Liver (tissue), 9 donors: Measurements from ENCODE around the gene FBXL15. TPM values are rescaled to one million over a fixed set of nuclear protein-coding genes. Genes with fewer than 3 reads are reported as not detected.

ENCODE experiments used
- DNase-seq: peaks from one replicate; pipeline ENCODE4 v3.0.0-alpha.2; 2017; ENCODE audit warnings: low spot score
- H3K27ac ChIP-seq, 2 donors: one replicate each; pipeline ENCODE4 v1.7.0; 2013; ENCODE audit warnings: inconsistent platforms in 2 of 2, low read length in 2 of 2, control low read depth in 1 of 2, low read depth in 1 of 2, mild to moderate bottlenecking in 1 of 2
- H3K27me3 ChIP-seq, 4 donors: one replicate each; pipeline versions ENCODE4 v1.6.1 to v1.7.0; 2013; ENCODE audit warnings: low read length in 3 of 4, inconsistent platforms in 1 of 4, mild to moderate bottlenecking in 1 of 4, moderate library complexity in 1 of 4; ENCODE audit not compliant: control insufficient read depth in 4 of 4, insufficient read depth in 4 of 4
- H3K36me3 ChIP-seq, 4 donors: one replicate each; pipeline versions ENCODE4 v1.6.1 to v1.7.0; 2013; ENCODE audit warnings: low read length in 3 of 4, mild to moderate bottlenecking in 3 of 4, low read depth in 1 of 4, moderate library complexity in 1 of 4; ENCODE audit not compliant: control insufficient read depth in 4 of 4, insufficient read depth in 3 of 4
- H3K4me1 ChIP-seq, 4 donors: one replicate each; pipeline versions ENCODE4 v1.6.1 to v1.7.0; 2013; ENCODE audit warnings: low read length in 3 of 4, mild to moderate bottlenecking in 3 of 4, moderate library complexity in 1 of 4; ENCODE audit not compliant: control insufficient read depth in 4 of 4, insufficient read depth in 4 of 4
- H3K4me3 ChIP-seq, 3 donors: one replicate each; pipeline versions ENCODE4 v1.6.1 to v1.7.0; 2013; ENCODE audit warnings: low read length in 3 of 3, control low read depth in 1 of 3, low read depth in 1 of 3, mild to moderate bottlenecking in 1 of 3
- H3K9ac ChIP-seq, 2 donors: one replicate each; pipeline ENCODE4 v1.7.0; 2013; ENCODE audit warnings: low read length in 2 of 2, mild to moderate bottlenecking in 2 of 2, moderate library complexity in 2 of 2, control low read depth in 1 of 2, low read depth in 1 of 2
- H3K9me3 ChIP-seq, 4 donors: one replicate each; pipeline versions ENCODE4 v1.6.1 to v1.7.0; 2013; ENCODE audit warnings: low read length in 3 of 4; ENCODE audit not compliant: control insufficient read depth in 4 of 4
- CTCF ChIP-seq: fragments of 150-350 bp; IDR thresholded peaks from 2 replicates; pipeline ENCODE4 v1.5.1; 2017; ENCODE audit warnings: improper control_type of control experiment, low read depth, low read length; ENCODE audit not compliant: missing input control
- EGR1 ChIP-seq, 2 donors: IDR thresholded peaks; 2 replicates each; pipeline ENCODE4 v1.6.1; 2016 to 2018; ENCODE audit warnings: antibody characterized with exemption in 2 of 2, low read depth in 2 of 2
- FOXA1 ChIP-seq: IDR thresholded peaks from 2 replicates; pipeline ENCODE4 v1.6.1; 2016; ENCODE audit warnings: antibody characterized with exemption
- REST ChIP-seq: IDR thresholded peaks from 2 replicates; pipeline ENCODE4 v1.6.1; 2016; ENCODE audit warnings: antibody characterized with exemption, mild to moderate bottlenecking
- RXRA ChIP-seq, 2 donors: IDR thresholded peaks; 2 replicates each; pipeline ENCODE4 v1.6.1; 2017 to 2018; ENCODE audit warnings: antibody characterized with exemption in 2 of 2, mild to moderate bottlenecking in 1 of 2
- SP1 ChIP-seq: IDR thresholded peaks from 2 replicates; pipeline ENCODE4 v1.6.1; 2018; ENCODE audit warnings: antibody characterized with exemption, mild to moderate bottlenecking
- TAF1 ChIP-seq: conservative IDR thresholded peaks from 2 replicates; pipeline ENCODE4 v1.6.1; 2016; ENCODE audit warnings: antibody characterized with exemption, mild to moderate bottlenecking
- ZBTB33 ChIP-seq: IDR thresholded peaks from 2 replicates; pipeline ENCODE4 v1.6.1; 2016; ENCODE audit warnings: antibody characterized with exemption
- WGBS: extraction: QIAGEN DNeasy Blood & Tissue Kit; methylation state at CpG from one replicate; pipeline ENCODE4 v1.1.7; 2013; 5-methylcytosine and 5-hydroxymethylcytosine counted together
- polyA plus RNA-seq, 2 donors: library from polyadenylated mRNA; stranded (reverse) in 1 of 2; unstranded in 1 of 2; fragments of 200-250 nt in 1 of 2; fragments of >200 nt in 1 of 2; fragmentation: Nextera tagmentation in 1 of 2; extraction: Ambion mirVana in 1 of 2; gene quantifications; one replicate each; pipeline versions ENCODE4 v1.2.1 to v1.2.3, GENCODE V29; 2013 to 2015
- total RNA-seq, 2 donors: library from RNA; depleted of rRNA; stranded (reverse); fragments of >200 nt; gene quantifications; one replicate each; pipeline ENCODE4 v1.2.3, GENCODE V29; 2014
- donor health status: healthy.
- donor health status: healthy.
- donor health status: healthy.
- donor health status: healthy.
- donor health status: healthy.

The FBXL15 gene
- total and polyA plus RNA-seq, 4 donors: 4.4 to 14.4 (median 10.0) TPM

GRCh38 chr10:102450374-102451104, 29.9 kb downstream of the FBXL15 start:
- Histone ChIP-seq H3K4me3 (peak overlapping the region; percentile 50 to 99 (median 99)), H3K36me3 (peaks cover 0 to 4% (median 1%) of the 10 kb centered on the region in 4 donors), H3K27me3 (no peaks in the 10 kb centered on the region), H3K4me1 (peaks cover 4 to 27% (median 16%) of the 10 kb centered on the region in 4 donors), H3K9me3 (no peaks in the 10 kb centered on the region), H3K9ac (peak overlapping the region; percentile 50 to 92), H3K27ac (peak overlapping the region; percentile 81)
- WGBS: under 1% methylated on average over 104 of the region's 104 CpGs
- peak; percentile 77 for DNase-seq
- no peak for TF ChIP-seq ZBTB33
- peak; percentile 7 for TF ChIP-seq REST

GRCh38 chr10:102451105-102451969, 30.7 kb downstream of the FBXL15 start, which contains the start of gene C10orf95:
C10orf95 (minus strand) TSS chr10:102451543; CDS start chr10:102451093, 450 bp downstream.
- no peak for DNase-seq
- Histone ChIP-seq H3K27ac (peak within 1 kb of the TSS; percentile 81), H3K4me3 (peak within 1 kb of the TSS; percentile 50 to 99 (median 99)), H3K27me3 (no peaks in the 10 kb centered on the region), H3K9ac (peak within 1 kb of the TSS in 1 of 2 donors; percentile 50), H3K9me3 (no peaks in the 10 kb centered on the region), H3K4me1 (peaks cover 4 to 27% (median 16%) of the 10 kb centered on the region in 4 donors), H3K36me3 (peaks cover 0 to 6% (median 3%) of the 10 kb centered on the region in 4 donors)
- 39% methylated on average over 28 of the region's 28 CpGs for WGBS
- TF ChIP-seq FOXA1 (no peak), CTCF (no peak), RXRA (IDR thresholded peaks at IDR 0.05) (no peak), SP1 (no peak), EGR1 (IDR thresholded peaks at IDR 0.05; ENCODE audit: low read depth in 2 of 2) (no peak), TAF1 (no peak)
